ENCODE data around the gene RAB3B. TPM values are rescaled to one million over a fixed set of nuclear protein-coding genes. Genes with fewer than 3 reads are reported as not detected.

Gene RAB3B
- total and polyA plus RNA-seq, 5 donors from 2014 or later, result not detected

DNA sequence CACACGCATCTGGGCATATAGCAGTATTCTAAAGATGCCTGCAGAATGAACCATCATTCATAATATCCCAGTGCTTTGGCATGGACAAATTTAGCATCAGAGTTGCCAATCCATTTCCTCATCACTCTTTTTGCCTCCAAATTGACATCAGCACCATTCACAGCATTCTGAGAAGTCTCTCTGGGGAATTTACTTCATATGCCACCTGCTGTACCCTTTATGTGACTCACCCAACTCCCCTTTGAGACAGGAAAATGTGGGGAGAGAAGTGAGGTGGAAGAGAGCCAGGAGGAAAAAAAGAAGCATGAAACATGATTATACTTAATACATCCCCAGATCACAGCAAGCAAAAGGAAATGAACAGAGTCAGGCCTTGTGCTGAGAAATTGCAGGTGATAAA lies 37.4 kb downstream of the RAB3B start:
- peaks cover 6% of the 10 kb centered on the region for H3K27me3 ChIP-seq (ENCODE audit: control insufficient read depth, insufficient read depth, low read length)
- no peak overlapping the region for H3K27ac ChIP-seq (ENCODE audit: insufficient read depth, low read length, poor library complexity, severe bottlenecking)
- Mint-ChIP-seq H3K4me1 (no peaks in the 10 kb centered on the region), H3K36me3 (no peaks in the 10 kb centered on the region), H3K27me3 (peaks cover 22% of the 10 kb centered on the region), H3K9me3 (peaks cover 0 to 4% (median 0%) of the 10 kb centered on the region in 7 donors), H3K4me3 (no peak overlapping the region), H3K27ac (no peak overlapping the region)
- ATAC-seq (ENCODE audit: low read depth in 2 of 2), result no peak
- H3K4me1 ChIP-seq (ENCODE audit: control insufficient read depth, insufficient read depth, low read length, poor library complexity, severe bottlenecking), result no peaks in the 10 kb centered on the region
- no peaks in the 10 kb centered on the region for H3K36me3 ChIP-seq (ENCODE audit: control insufficient read depth, insufficient read depth, low read length)
- H3K4me3 ChIP-seq (ENCODE audit: low read depth, low read length), result no peak overlapping the region
- no peaks in the 10 kb centered on the region for H3K9me3 ChIP-seq (ENCODE audit: control insufficient read depth in 2 of 2, low read length in 2 of 2)
- no peak for DNase-seq

DNA sequence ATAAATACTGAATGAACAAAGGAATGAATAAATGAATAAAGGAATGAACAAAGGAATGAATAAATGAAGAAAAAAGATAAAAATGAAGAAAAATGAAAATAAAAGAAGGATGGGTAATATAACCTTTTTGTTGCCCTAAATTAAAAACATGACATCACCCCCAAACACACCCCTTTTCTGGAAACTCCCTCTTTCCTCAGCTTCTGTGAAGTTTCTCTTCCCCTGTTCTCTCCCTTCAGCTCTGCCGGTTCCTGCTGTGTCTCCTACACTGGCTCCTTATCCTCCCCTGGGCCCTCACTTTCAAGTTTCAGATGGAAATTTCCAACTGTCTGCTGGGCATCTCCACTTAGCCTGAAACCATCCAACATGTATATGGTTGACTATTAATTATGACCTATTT lies 37.9 kb downstream of the RAB3B start:
- Mint-ChIP-seq H3K4me1 (no peaks in the 10 kb centered on the region), H3K27ac (no peak overlapping the region), H3K36me3 (no peaks in the 10 kb centered on the region), H3K9me3 (peaks cover 0 to 4% (median 0%) of the 10 kb centered on the region in 7 donors), H3K4me3 (no peak overlapping the region), H3K27me3 (peaks cover 22% of the 10 kb centered on the region)
- ATAC-seq (ENCODE audit: low read depth in 2 of 2) (no peak), DNase-seq (no peak)
- Histone ChIP-seq H3K4me1 (ENCODE audit: control insufficient read depth, insufficient read depth, low read length, poor library complexity, severe bottlenecking) (no peaks in the 10 kb centered on the region), H3K36me3 (ENCODE audit: control insufficient read depth, insufficient read depth, low read length) (no peaks in the 10 kb centered on the region), H3K27me3 (ENCODE audit: control insufficient read depth, insufficient read depth, low read length) (peaks cover 6% of the 10 kb centered on the region), H3K9me3 (ENCODE audit: control insufficient read depth in 2 of 2, low read length in 2 of 2) (no peaks in the 10 kb centered on the region), H3K27ac (ENCODE audit: insufficient read depth, low read length, poor library complexity, severe bottlenecking) (no peak overlapping the region), H3K4me3 (ENCODE audit: low read depth, low read length) (no peak overlapping the region)

DNA sequence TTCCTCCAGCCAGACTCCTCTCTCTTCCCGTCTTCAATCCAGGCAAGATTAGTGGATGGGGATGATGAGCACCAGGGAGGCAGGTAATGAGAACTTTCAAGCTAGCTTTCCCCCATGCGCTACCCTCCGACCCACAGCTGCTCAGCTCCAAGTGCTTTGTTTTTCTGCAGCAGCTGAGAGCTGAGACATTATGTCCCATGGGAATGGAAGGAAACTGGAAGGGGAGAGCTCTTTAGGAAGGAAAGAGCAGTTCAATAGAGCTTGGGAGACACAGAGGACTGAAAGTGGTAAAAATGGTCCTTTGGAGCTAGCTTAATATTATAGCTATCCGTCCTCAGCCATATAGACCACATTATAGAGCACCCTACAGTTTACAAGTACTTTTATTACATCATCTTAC lies 39.8 kb downstream of the RAB3B start:
- ATAC-seq (ENCODE audit: low read depth in 2 of 2) (no peak), DNase-seq (no peak)
- Mint-ChIP-seq H3K4me1 (no peaks in the 10 kb centered on the region), H3K36me3 (no peaks in the 10 kb centered on the region), H3K27ac (peak overlapping the region in 1 of 3 donors; percentile 8), H3K9me3 (peaks cover 0 to 4% (median 0%) of the 10 kb centered on the region in 7 donors), H3K27me3 (peaks cover 12% of the 10 kb centered on the region), H3K4me3 (no peak overlapping the region)
- no peak overlapping the region for H3K4me3 ChIP-seq (ENCODE audit: low read depth, low read length)
- no peaks in the 10 kb centered on the region for H3K9me3 ChIP-seq (ENCODE audit: control insufficient read depth in 2 of 2, low read length in 2 of 2)
- H3K27me3 ChIP-seq (ENCODE audit: control insufficient read depth, insufficient read depth, low read length), result peaks cover 6% of the 10 kb centered on the region
- no peaks in the 10 kb centered on the region for H3K4me1 ChIP-seq (ENCODE audit: control insufficient read depth, insufficient read depth, low read length, poor library complexity, severe bottlenecking)
- no peaks in the 10 kb centered on the region for H3K36me3 ChIP-seq (ENCODE audit: control insufficient read depth, insufficient read depth, low read length)
- H3K27ac ChIP-seq (ENCODE audit: insufficient read depth, low read length, poor library complexity, severe bottlenecking), result no peak overlapping the region

DNA sequence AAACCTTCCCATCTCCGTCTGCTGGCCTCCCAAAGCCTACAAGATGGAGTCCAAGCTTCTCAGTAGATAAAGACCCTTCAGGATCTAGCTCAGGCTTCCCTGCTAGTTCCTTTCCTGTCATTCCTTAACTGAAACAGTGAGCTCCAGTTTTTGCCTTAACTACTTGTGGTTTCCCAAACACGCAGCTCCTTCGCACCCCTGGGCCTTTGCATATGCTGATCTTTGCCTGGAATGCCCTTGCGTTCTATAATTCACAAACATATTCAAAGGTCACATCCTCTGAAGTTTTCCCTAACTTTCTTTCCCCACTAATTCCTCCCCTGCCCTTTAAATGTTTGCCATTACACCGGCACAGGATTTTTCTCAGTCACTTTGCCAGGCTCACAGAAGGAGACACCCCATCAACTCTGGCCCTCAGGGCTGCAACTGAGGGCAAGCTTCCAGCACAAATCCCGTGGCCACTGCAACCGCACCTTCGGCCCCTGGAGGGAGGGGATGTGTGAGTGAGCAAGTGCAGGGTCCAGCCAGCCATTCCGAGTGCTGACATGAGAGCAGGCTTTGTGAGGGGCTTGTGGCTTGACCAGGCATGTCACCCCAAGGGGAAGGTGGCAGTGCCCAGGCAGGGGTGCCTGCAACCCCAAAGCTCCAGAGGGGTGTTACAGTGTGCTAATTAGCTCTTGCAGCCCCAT lies 41.3 kb downstream of the RAB3B start:
- H3K4me3 Mint-ChIP-seq, result no peak overlapping the region
- Histone ChIP-seq H3K27ac (ENCODE audit: insufficient read depth, low read length, poor library complexity, severe bottlenecking) (no peak overlapping the region), H3K9me3 (ENCODE audit: control insufficient read depth in 2 of 2, low read length in 2 of 2) (no peaks in the 10 kb centered on the region), H3K27me3 (ENCODE audit: control insufficient read depth, insufficient read depth, low read length) (peaks cover 6% of the 10 kb centered on the region), H3K4me3 (ENCODE audit: low read depth, low read length) (no peak overlapping the region), H3K36me3 (ENCODE audit: control insufficient read depth, insufficient read depth, low read length) (no peaks in the 10 kb centered on the region), H3K4me1 (ENCODE audit: control insufficient read depth, insufficient read depth, low read length, poor library complexity, severe bottlenecking) (no peaks in the 10 kb centered on the region)
- no peak overlapping the region for H3K27ac Mint-ChIP-seq
- ATAC-seq (ENCODE audit: low read depth in 2 of 2), result no peak
- peaks cover 0 to 4% (median 0%) of the 10 kb centered on the region in 7 donors for H3K9me3 Mint-ChIP-seq
- no peak for DNase-seq
- no peaks in the 10 kb centered on the region for H3K4me1 Mint-ChIP-seq
- H3K36me3 Mint-ChIP-seq, result no peaks in the 10 kb centered on the region
- H3K27me3 Mint-ChIP-seq, result peaks cover 8% of the 10 kb centered on the region

DNA sequence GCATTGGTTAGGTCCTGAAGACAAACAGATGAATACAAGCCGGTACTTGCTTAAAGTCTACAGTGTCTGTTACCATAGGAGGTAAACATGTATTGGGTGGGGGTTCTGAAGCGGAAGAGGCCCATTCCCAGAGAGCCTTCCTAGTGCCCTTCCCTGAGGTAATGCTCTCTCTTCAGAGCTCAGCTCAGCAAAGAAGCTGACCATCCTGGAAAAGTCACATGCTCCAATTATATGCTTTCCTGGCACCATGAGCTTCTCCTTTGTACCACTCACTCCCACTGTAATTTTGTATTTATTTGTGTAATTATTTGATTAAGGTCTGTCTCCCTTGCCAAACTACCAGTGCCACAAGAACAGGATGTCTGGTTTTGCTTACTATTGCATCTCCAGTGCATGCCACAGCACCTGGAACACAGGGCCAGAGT lies 42.0 kb downstream of the RAB3B start:
- H3K27ac Mint-ChIP-seq, result no peak overlapping the region
- Histone ChIP-seq H3K4me1 (ENCODE audit: control insufficient read depth, insufficient read depth, low read length, poor library complexity, severe bottlenecking) (no peaks in the 10 kb centered on the region), H3K27ac (ENCODE audit: insufficient read depth, low read length, poor library complexity, severe bottlenecking) (no peak overlapping the region), H3K27me3 (ENCODE audit: control insufficient read depth, insufficient read depth, low read length) (peaks cover 8% of the 10 kb centered on the region), H3K4me3 (ENCODE audit: low read depth, low read length) (no peak overlapping the region), H3K9me3 (ENCODE audit: control insufficient read depth in 2 of 2, low read length in 2 of 2) (no peaks in the 10 kb centered on the region), H3K36me3 (ENCODE audit: control insufficient read depth, insufficient read depth, low read length) (no peaks in the 10 kb centered on the region)
- H3K36me3 Mint-ChIP-seq, result no peaks in the 10 kb centered on the region
- no peak for ATAC-seq (ENCODE audit: low read depth in 2 of 2)
- DNase-seq, result no peak
- peaks cover 0 to 4% (median 0%) of the 10 kb centered on the region in 7 donors for H3K9me3 Mint-ChIP-seq
- no peak overlapping the region for H3K4me3 Mint-ChIP-seq
- no peaks in the 10 kb centered on the region for H3K4me1 Mint-ChIP-seq
- peaks cover 8% of the 10 kb centered on the region for H3K27me3 Mint-ChIP-seq

DNA sequence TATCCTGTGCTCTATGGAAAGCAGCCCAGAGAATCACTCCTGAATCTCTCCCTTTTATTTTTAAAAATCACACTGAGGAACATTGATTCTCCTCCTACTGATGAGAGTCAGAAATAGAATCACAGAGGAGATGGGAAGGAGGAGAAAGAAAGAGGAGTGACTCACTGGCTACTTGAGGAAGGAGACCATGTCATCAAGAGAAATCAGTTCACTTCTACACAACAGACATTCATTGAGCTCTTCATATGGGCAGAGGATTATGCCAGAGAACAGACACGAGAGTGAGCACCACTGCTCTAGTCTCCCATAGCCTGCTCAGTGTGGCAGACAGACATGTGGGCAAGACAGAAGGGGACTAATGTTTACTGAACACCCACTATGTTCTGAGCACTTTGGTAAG lies 44.2 kb downstream of the RAB3B start:
- Mint-ChIP-seq H3K27ac (no peak overlapping the region), H3K4me1 (no peaks in the 10 kb centered on the region), H3K27me3 (peaks cover 16% of the 10 kb centered on the region), H3K9me3 (peaks cover 0 to 11% (median 2%) of the 10 kb centered on the region in 7 donors), H3K4me3 (no peak overlapping the region), H3K36me3 (no peaks in the 10 kb centered on the region)
- no peaks in the 10 kb centered on the region for H3K4me1 ChIP-seq (ENCODE audit: control insufficient read depth, insufficient read depth, low read length, poor library complexity, severe bottlenecking)
- H3K36me3 ChIP-seq (ENCODE audit: control insufficient read depth, insufficient read depth, low read length), result no peaks in the 10 kb centered on the region
- H3K4me3 ChIP-seq (ENCODE audit: low read depth, low read length), result no peak overlapping the region
- DNase-seq (no peak), ATAC-seq (ENCODE audit: low read depth in 2 of 2) (no peak)
- H3K27me3 ChIP-seq (ENCODE audit: control insufficient read depth, insufficient read depth, low read length), result peaks cover 5% of the 10 kb centered on the region
- no peak overlapping the region for H3K27ac ChIP-seq (ENCODE audit: insufficient read depth, low read length, poor library complexity, severe bottlenecking)
- H3K9me3 ChIP-seq (ENCODE audit: control insufficient read depth in 2 of 2, low read length in 2 of 2), result peaks cover 0 to 4% of the 10 kb centered on the region in 2 experiments

DNA sequence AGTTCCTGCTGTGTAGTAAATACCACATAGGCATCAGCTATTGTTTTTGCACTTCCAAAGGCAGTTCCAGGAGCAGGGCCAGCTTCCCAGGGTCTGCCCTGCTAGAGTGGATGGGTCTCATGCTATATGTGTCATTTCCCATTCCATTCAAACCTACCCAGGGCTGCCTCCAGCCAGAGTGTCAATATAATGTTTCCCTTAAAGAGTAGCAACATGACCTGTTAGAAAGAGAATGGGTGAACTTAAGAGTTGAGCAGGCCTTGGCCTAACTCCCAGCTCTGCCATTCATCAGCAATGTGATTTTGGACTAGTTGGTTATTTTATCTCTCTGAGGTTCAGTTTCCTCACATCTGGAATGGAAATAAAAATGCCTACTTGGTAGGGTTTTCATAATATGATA lies 44.9 kb downstream of the RAB3B start:
- no peak overlapping the region for H3K4me3 Mint-ChIP-seq
- H3K9me3 Mint-ChIP-seq, result peaks cover 0 to 17% (median 4%) of the 10 kb centered on the region in 7 donors
- H3K4me1 Mint-ChIP-seq, result no peaks in the 10 kb centered on the region
- Histone ChIP-seq H3K4me1 (ENCODE audit: control insufficient read depth, insufficient read depth, low read length, poor library complexity, severe bottlenecking) (no peaks in the 10 kb centered on the region), H3K27me3 (ENCODE audit: control insufficient read depth, insufficient read depth, low read length) (peaks cover 5% of the 10 kb centered on the region), H3K4me3 (ENCODE audit: low read depth, low read length) (no peak overlapping the region), H3K27ac (ENCODE audit: insufficient read depth, low read length, poor library complexity, severe bottlenecking) (no peak overlapping the region), H3K9me3 (ENCODE audit: control insufficient read depth in 2 of 2, low read length in 2 of 2) (peaks cover 0 to 10% of the 10 kb centered on the region in 2 experiments), H3K36me3 (ENCODE audit: control insufficient read depth, insufficient read depth, low read length) (no peaks in the 10 kb centered on the region)
- no peak overlapping the region for H3K27ac Mint-ChIP-seq
- DNase-seq, result no peak
- H3K36me3 Mint-ChIP-seq, result no peaks in the 10 kb centered on the region
- no peak for ATAC-seq (ENCODE audit: low read depth in 2 of 2)
- peaks cover 23% of the 10 kb centered on the region for H3K27me3 Mint-ChIP-seq

DNA sequence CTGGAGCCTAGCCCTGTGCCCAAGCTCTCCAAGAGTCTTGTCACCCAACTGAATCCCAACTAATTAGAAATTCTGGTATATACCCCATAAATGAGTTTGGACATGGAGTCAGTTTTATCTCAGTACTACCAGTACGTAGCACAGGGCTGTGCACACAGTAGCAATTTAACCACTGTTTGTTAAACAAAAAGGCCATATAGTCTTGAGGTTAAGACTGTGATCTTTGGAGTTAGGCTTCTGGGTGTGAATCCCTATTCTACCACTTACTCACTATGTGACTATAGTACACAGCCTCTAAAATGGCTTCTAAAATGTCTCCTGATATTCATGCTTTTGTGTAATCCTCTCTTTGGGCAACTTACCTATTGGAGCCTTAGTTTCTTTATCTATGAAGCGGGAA lies 48.2 kb downstream of the RAB3B start:
- H3K27ac Mint-ChIP-seq, result no peak overlapping the region

More for the DNA sequence above, 48.2 kb downstream of the RAB3B start:
- Histone ChIP-seq H3K27me3 (ENCODE audit: control insufficient read depth, insufficient read depth, low read length) (peaks cover 2% of the 10 kb centered on the region), H3K4me1 (ENCODE audit: control insufficient read depth, insufficient read depth, low read length, poor library complexity, severe bottlenecking) (no peaks in the 10 kb centered on the region), H3K27ac (ENCODE audit: insufficient read depth, low read length, poor library complexity, severe bottlenecking) (no peak overlapping the region), H3K9me3 (ENCODE audit: control insufficient read depth in 2 of 2, low read length in 2 of 2) (peaks cover 0 to 10% of the 10 kb centered on the region in 2 experiments), H3K4me3 (ENCODE audit: low read depth, low read length) (no peak overlapping the region), H3K36me3 (ENCODE audit: control insufficient read depth, insufficient read depth, low read length) (no peaks in the 10 kb centered on the region)
- ATAC-seq (ENCODE audit: low read depth in 2 of 2) (no peak), DNase-seq (no peak)
- Mint-ChIP-seq H3K9me3 (peaks cover 0 to 17% (median 3%) of the 10 kb centered on the region in 7 donors), H3K4me1 (no peaks in the 10 kb centered on the region), H3K36me3 (no peaks in the 10 kb centered on the region), H3K4me3 (no peak overlapping the region), H3K27me3 (peaks cover 16% of the 10 kb centered on the region)
